SK-N-SH (cell line): Measurements from ENCODE around the gene TTC27. TPM values are rescaled to one million over a fixed set of nuclear protein-coding genes. Genes with fewer than 3 reads are reported as not detected.

ENCODE experiments used
- CTCF ChIA-PET: fragments of 300-600, 350-600 bp; formaldehyde crosslinking; extraction: SDS; loops from one replicate; lab custom pipeline; 2021; lab: Yijun Ruan, JAX
- POLR2A ChIA-PET: fragments of 350-600 bp; sonication (Branson Sonifier 250); formaldehyde crosslinking; extraction: SDS; loops from one replicate; lab custom pipeline; 2020; ENCODE audit warnings: antibody characterized with exemption, inconsistent platforms; lab: Yijun Ruan, JAX
- DNase-seq: peaks from one replicate; pipeline ENCODE4 v3.0.0; 2012
- H2AFZ ChIP-seq: fragments of 200-600 bp; sonication (generic); 2 replicates; pipeline ENCODE4 v1.8.1; 2016; ENCODE audit warnings: antibody characterized with exemption, mild to moderate bottlenecking, low read depth
- H3F3A ChIP-seq: fragments of 200-600 bp; sonication (generic); replicated peaks from 2 replicates; pipeline ENCODE3; 2016; ENCODE audit warnings: antibody characterized with exemption, mild to moderate bottlenecking; ENCODE audit not compliant: insufficient read depth
- H3K27ac ChIP-seq, 2 experiments: fragments of 200-500 bp in 1 of 2; fragments of 200-600 bp in 1 of 2; sonication (Bioruptor generic) in 1 of 2; sonication (generic), shearing (Covaris generic) in 1 of 2; 2 replicates each; pipeline versions ENCODE4 v1.5.1 to v1.6.1; 2014 to 2016; ENCODE audit warnings: low read depth in 2 of 2, inconsistent platforms in 1 of 2, low read length in 1 of 2, mild to moderate bottlenecking in 1 of 2, mixed read lengths in 1 of 2
- H3K27me3 ChIP-seq: fragments of 200-600 bp; sonication (generic), shearing (Covaris generic); 2 replicates; pipeline ENCODE4 v1.6.1; 2016; ENCODE audit warnings: mixed run types; ENCODE audit not compliant: insufficient read depth
- H3K36me3 ChIP-seq, 2 experiments: fragments of 200-500 bp in 1 of 2; fragments of 200-600 bp in 1 of 2; sonication (Bioruptor generic) in 1 of 2; sonication (generic) in 1 of 2; replicated peaks in 1 of 2; 2 replicates each; pipeline versions ENCODE3 to v1.5.1; 2014 to 2016; ENCODE audit warnings: low read length in 1 of 2, mild to moderate bottlenecking in 1 of 2; ENCODE audit not compliant: insufficient read depth in 2 of 2, control insufficient read depth in 1 of 2
- H3K4me1 ChIP-seq, 2 experiments: fragments of 200-500 bp in 1 of 2; fragments of 200-600 bp in 1 of 2; sonication (Bioruptor generic) in 1 of 2; sonication (generic), shearing (Covaris generic) in 1 of 2; 2 replicates each; pipeline versions ENCODE4 v1.5.1 to v1.6.1; 2014 to 2016; ENCODE audit warnings: low read depth in 1 of 2, low read length in 1 of 2, mixed run types in 1 of 2; ENCODE audit not compliant: insufficient read depth in 2 of 2, control insufficient read depth in 1 of 2
- H3K4me2 ChIP-seq: fragments of 200-600 bp; sonication (generic), shearing (Covaris generic); 2 replicates; pipeline ENCODE4 v1.6.1; 2017; ENCODE audit warnings: mixed run types
- H3K4me3 ChIP-seq, 2 experiments: fragments of 200-500 bp in 1 of 2; fragments of 200-600 bp in 1 of 2; sonication (Bioruptor generic) in 1 of 2; sonication (generic), shearing (Covaris generic) in 1 of 2; 2 replicates each; pipeline versions ENCODE4 v1.5.1 to v1.8.1; 2014 to 2016; ENCODE audit warnings: low read depth in 2 of 2, inconsistent platforms in 1 of 2, low read length in 1 of 2, mild to moderate bottlenecking in 1 of 2, mixed read lengths in 1 of 2, moderate library complexity in 1 of 2
- H3K79me2 ChIP-seq: fragments of 200-600 bp; sonication (generic); 2 replicates; pipeline ENCODE4 v1.8.1; 2017; ENCODE audit warnings: mild to moderate bottlenecking; ENCODE audit not compliant: insufficient read depth
- H3K9ac ChIP-seq: fragments of 200-600 bp; sonication (generic); 2 replicates; pipeline ENCODE4 v1.6.1; 2017; ENCODE audit warnings: mixed run types
- H3K9me2 ChIP-seq: fragments of 200-600 bp; sonication (generic); 2 replicates; pipeline ENCODE4 v1.6.1; 2017; ENCODE audit warnings: mixed run types
- H3K9me3 ChIP-seq: fragments of 200-600 bp; sonication (generic); 2 replicates; pipeline ENCODE4 v1.6.1; 2017; ENCODE audit warnings: mixed run types, mild to moderate bottlenecking, moderate library complexity
- H4K20me1 ChIP-seq: fragments of 200-600 bp; sonication (generic); 2 replicates; pipeline ENCODE4 v1.6.1; 2017; ENCODE audit warnings: mild to moderate bottlenecking, mixed run types; ENCODE audit not compliant: insufficient read depth
- CHD2 ChIP-seq: fragments of 150-350 bp; IDR thresholded peaks from 2 replicates; pipeline ENCODE4 v1.6.1; 2018; ENCODE audit warnings: low read length; ENCODE audit not compliant: partially characterized antibody
- EZH2phosphoT487 ChIP-seq: fragments of 200-600 bp; sonication (generic); IDR thresholded peaks from 2 replicates; pipeline ENCODE4 v1.6.1; 2017; ENCODE audit warnings: low read depth, mixed run types, mild to moderate bottlenecking, antibody characterized with exemption, moderate library complexity, borderline replicate concordance
- GABPA ChIP-seq: IDR thresholded peaks from 2 replicates; pipeline ENCODE4 v1.4.0; 2012; ENCODE audit warnings: low read depth, mild to moderate bottlenecking
- GATA2 ChIP-seq: sonication (generic); formaldehyde crosslinking; IDR thresholded peaks from 2 replicates; pipeline ENCODE4 v1.5.0; 2020; ENCODE audit warnings: mild to moderate bottlenecking, missing genetic modification reagents
- IRF3 ChIP-seq: fragments of 150-350 bp; IDR thresholded peaks from 2 replicates; pipeline ENCODE4 v1.6.1; 2016; ENCODE audit warnings: mild to moderate bottlenecking, low read depth, low read length
- JUND ChIP-seq: IDR thresholded peaks from 2 replicates; pipeline ENCODE4 v1.4.0; 2012
- MEF2A ChIP-seq: IDR thresholded peaks from 2 replicates; pipeline ENCODE4 v1.4.0; 2012; ENCODE audit warnings: low read depth, borderline replicate concordance
- MXI1 ChIP-seq: IDR thresholded peaks from 2 replicates; pipeline ENCODE4 v1.6.1; 2012; ENCODE audit warnings: mild to moderate bottlenecking, low read depth, low read length, improper control_type of control experiment
- PBX3 ChIP-seq: IDR thresholded peaks from 2 replicates; pipeline ENCODE4; 2012
- POLR2AphosphoS5 ChIP-seq: IDR thresholded peaks from 2 replicates; pipeline ENCODE4 v1.6.1; 2012; ENCODE audit warnings: low read depth, low read length
- RAD21 ChIP-seq: IDR thresholded peaks from 2 replicates; pipeline ENCODE4 v1.6.1; 2012; ENCODE audit warnings: mild to moderate bottlenecking, low read length
- RCOR1 ChIP-seq: fragments of 150-350 bp; IDR thresholded peaks from 2 replicates; pipeline ENCODE4 v1.6.1; 2017; ENCODE audit warnings: antibody characterized with exemption, low read length
- REST ChIP-seq: IDR thresholded peaks from 2 replicates; pipeline ENCODE4 v1.6.1; 2012; ENCODE audit warnings: mild to moderate bottlenecking, low read depth, low read length, moderate library complexity
- TAF1 ChIP-seq: IDR thresholded peaks from 2 replicates; pipeline ENCODE4 v1.6.1; 2012; ENCODE audit warnings: low read depth, mild to moderate bottlenecking, low read length, moderate library complexity, borderline replicate concordance
- TEAD4 ChIP-seq: IDR thresholded peaks from 2 replicates; pipeline ENCODE4 v1.4.0; 2012; ENCODE audit warnings: mild to moderate bottlenecking, borderline replicate concordance; ENCODE audit not compliant: insufficient read depth
- USF1 ChIP-seq: IDR thresholded peaks from 2 replicates; pipeline ENCODE4 v1.4.0; 2012; ENCODE audit warnings: low read depth, borderline replicate concordance
- ZBTB33 ChIP-seq: IDR thresholded peaks from 2 replicates; pipeline ENCODE4 v1.4.0; 2012; ENCODE audit warnings: low read depth, borderline replicate concordance
- WGBS: methylation state at CpG from one replicate; pipeline ENCODE4 v1.1.6; 2017; ENCODE audit warnings: low lambda C conversion rate; 5-methylcytosine and 5-hydroxymethylcytosine counted together
- polyA plus RNA-seq, 3 experiments: library from polyadenylated mRNA; depleted of rRNA; stranded (reverse); fragments of >200 nt; gene quantifications; 2 replicates each; pipeline ENCODE4 v1.2.3, GENCODE V29; 2012

TTC27 gene
- polyA plus RNA-seq, 1 of the 3 experiments (the other 2 are of a cell fraction): 14.4 TPM

- TF ChIP-seq GABPA (no peak), REST (no peak), RCOR1 (no peak), ZBTB33 (no peak), IRF3 (no peak), RAD21 (no peak), POLR2AphosphoS5 (no peak), PBX3 (no peak), JUND (no peak), CHD2 (no peak), MEF2A (no peak), GATA2 (CRISPR knock-in tag) (no peak), MXI1 (no peak), EZH2phosphoT487 (no peak), TEAD4 (no peak), USF1 (no peak), TAF1 (no peak)
- ChIA-PET POLR2A (no interaction called here), CTCF (no interaction called here)
Measured at GRCh38 chr2:32680942-32681341, 53.1 kb downstream of the TTC27 start.

More at GRCh38 chr2:32680942-32681341, 53.1 kb downstream of the TTC27 start:
- Histone ChIP-seq H3K79me2 (no peaks in the 10 kb centered on the region), H3K4me2 (no peak overlapping the region), H3K9me3 (no peaks in the 10 kb centered on the region), H3K36me3 (peaks cover 6 to 26% of the 10 kb centered on the region in 2 experiments), H3K27ac (0 out of 4 replicates have a peak overlapping the region, but pooled peaks of 1 of the 2 experiments have one; percentile 11), H3K9ac (no peak overlapping the region), H3K4me1 (peaks cover 0 to 12% of the 10 kb centered on the region in 2 experiments; a peak in 1 of 4 replicates), H3F3A (peaks cover 24% of the 10 kb centered on the region), H3K9me2 (no peaks in the 10 kb centered on the region), H2AFZ (no peak overlapping the region), H3K4me3 (no peak overlapping the region), H3K27me3 (no peaks in the 10 kb centered on the region), H4K20me1 (no peaks in the 10 kb centered on the region)
- no peak for DNase-seq
- 66% methylated on average over 4 of the region's 4 CpGs for WGBS
